HFFc6 (cell line): ENCODE measurements around the gene CSRNP3. TPM values are rescaled to one million over a fixed set of nuclear protein-coding genes. Genes with fewer than 3 reads are reported as not detected.

Experiments
- DNase-seq: peaks from one replicate; pipeline ENCODE4 v3.0.0-alpha.2; 2018
- H3K27ac Mint-ChIP-seq: 2 replicates; pipeline ENCODE4 v1.8.0; 2020; ENCODE audit warnings: mild to moderate bottlenecking, mixed read lengths
- H3K27me3 Mint-ChIP-seq: 2 replicates; pipeline ENCODE4 v1.8.0; 2021; ENCODE audit warnings: mild to moderate bottlenecking, moderate library complexity, mixed read lengths; ENCODE audit not compliant: insufficient read depth
- H3K36me3 Mint-ChIP-seq: 2 replicates; pipeline ENCODE4 v1.8.0; 2021; ENCODE audit warnings: low read depth, mixed read lengths
- H3K4me1 Mint-ChIP-seq: 2 replicates; pipeline ENCODE4 v1.8.0; 2020; ENCODE audit warnings: low read depth, mixed read lengths
- H3K4me3 Mint-ChIP-seq: 2 replicates; pipeline ENCODE4 v1.8.0; 2020; ENCODE audit warnings: mild to moderate bottlenecking, moderate library complexity, mixed read lengths
- H3K9me3 Mint-ChIP-seq: 2 replicates; pipeline ENCODE4 v1.8.0; 2020; ENCODE audit warnings: mild to moderate bottlenecking, mixed read lengths
- total RNA-seq, 6 experiments: library from RNA; stranded (reverse); fragmentation: NEBNext Ultra II Directional; extraction: Animal tissue kit (Norgen Biotek cat#: 25700); gene quantifications; 2 replicates in 1 of 6; 3 replicates in 5 of 6; pipeline ENCODE4 v1.2.3, GENCODE V29; 2021
- TF ChIP-seq, protein P1 (sequence below): fragments of 200-600 bp; sonication (generic); IDR thresholded peaks from 2 replicates; pipeline ENCODE4 v1.5.0; 2021; ENCODE audit warnings: antibody characterized with exemption, mild to moderate bottlenecking

Gene CSRNP3
- total RNA-seq, 6 experiments from 2014 or later: 0.02 to 0.79 (median 0.31) TPM; not detected in 2

- H3K9me3 Mint-ChIP-seq: peaks cover 19% of the 10 kb centered on the region
- no peaks in the 10 kb centered on the region for H3K4me1 Mint-ChIP-seq
- no peaks in the 10 kb centered on the region for H3K27me3 Mint-ChIP-seq
- H3K36me3 Mint-ChIP-seq: no peaks in the 10 kb centered on the region
- DNase-seq: no peak
- H3K4me3 Mint-ChIP-seq: no peak overlapping the region
- H3K27ac Mint-ChIP-seq: no peak overlapping the region
- TF ChIP-seq, protein P1, sequence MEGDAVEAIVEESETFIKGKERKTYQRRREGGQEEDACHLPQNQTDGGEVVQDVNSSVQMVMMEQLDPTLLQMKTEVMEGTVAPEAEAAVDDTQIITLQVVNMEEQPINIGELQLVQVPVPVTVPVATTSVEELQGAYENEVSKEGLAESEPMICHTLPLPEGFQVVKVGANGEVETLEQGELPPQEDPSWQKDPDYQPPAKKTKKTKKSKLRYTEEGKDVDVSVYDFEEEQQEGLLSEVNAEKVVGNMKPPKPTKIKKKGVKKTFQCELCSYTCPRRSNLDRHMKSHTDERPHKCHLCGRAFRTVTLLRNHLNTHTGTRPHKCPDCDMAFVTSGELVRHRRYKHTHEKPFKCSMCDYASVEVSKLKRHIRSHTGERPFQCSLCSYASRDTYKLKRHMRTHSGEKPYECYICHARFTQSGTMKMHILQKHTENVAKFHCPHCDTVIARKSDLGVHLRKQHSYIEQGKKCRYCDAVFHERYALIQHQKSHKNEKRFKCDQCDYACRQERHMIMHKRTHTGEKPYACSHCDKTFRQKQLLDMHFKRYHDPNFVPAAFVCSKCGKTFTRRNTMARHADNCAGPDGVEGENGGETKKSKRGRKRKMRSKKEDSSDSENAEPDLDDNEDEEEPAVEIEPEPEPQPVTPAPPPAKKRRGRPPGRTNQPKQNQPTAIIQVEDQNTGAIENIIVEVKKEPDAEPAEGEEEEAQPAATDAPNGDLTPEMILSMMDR: no peak
Observed at GRCh38 chr2:165566008-165566407, 96.5 kb downstream of the CSRNP3 start.

- H3K9me3 Mint-ChIP-seq: peaks cover 14% of the 10 kb centered on the region
- no peaks in the 10 kb centered on the region for H3K27me3 Mint-ChIP-seq
- H3K27ac Mint-ChIP-seq: no peak overlapping the region
- no peak for DNase-seq
- TF ChIP-seq, protein P1: no peak
- H3K4me3 Mint-ChIP-seq: no peak overlapping the region
- H3K36me3 Mint-ChIP-seq: no peaks in the 10 kb centered on the region
- no peaks in the 10 kb centered on the region for H3K4me1 Mint-ChIP-seq
Observed at GRCh38 chr2:165567273-165567672, 97.8 kb downstream of the CSRNP3 start.

- no peaks in the 10 kb centered on the region for H3K36me3 Mint-ChIP-seq
- no peaks in the 10 kb centered on the region for H3K27me3 Mint-ChIP-seq
- no peak overlapping the region for H3K27ac Mint-ChIP-seq
- no peaks in the 10 kb centered on the region for H3K4me1 Mint-ChIP-seq
- no peak overlapping the region for H3K4me3 Mint-ChIP-seq
- peaks cover 10% of the 10 kb centered on the region for H3K9me3 Mint-ChIP-seq
- DNase-seq: no peak
- TF ChIP-seq, protein P1: no peak
Observed at GRCh38 chr2:165568361-165568760, 98.9 kb downstream of the CSRNP3 start.

DNA sequence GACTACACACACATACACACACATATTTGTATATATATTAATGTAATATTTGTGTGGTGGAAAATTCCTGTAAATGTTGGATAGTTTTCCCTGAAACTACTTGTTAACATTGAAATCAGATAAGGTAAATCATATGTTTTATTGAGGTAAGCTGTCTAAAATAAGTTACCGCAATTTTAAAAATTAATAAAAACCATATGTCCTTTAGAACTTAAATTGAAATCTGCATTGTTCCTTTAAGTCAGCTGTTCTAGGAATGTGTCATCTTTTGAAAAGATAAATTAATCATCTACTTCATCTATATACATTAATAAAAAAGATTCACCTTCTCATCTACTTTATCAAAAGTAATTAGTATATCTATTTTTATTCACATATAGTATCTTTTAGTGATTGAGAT lies 102.0 kb downstream of the CSRNP3 start:
- no peaks in the 10 kb centered on the region for H3K36me3 Mint-ChIP-seq
- no peaks in the 10 kb centered on the region for H3K4me1 Mint-ChIP-seq
- DNase-seq: no peak
- TF ChIP-seq, protein P1: no peak
- H3K27ac Mint-ChIP-seq: no peak overlapping the region
- H3K9me3 Mint-ChIP-seq: peaks cover 5% of the 10 kb centered on the region
- no peaks in the 10 kb centered on the region for H3K27me3 Mint-ChIP-seq
- no peak overlapping the region for H3K4me3 Mint-ChIP-seq

DNA sequence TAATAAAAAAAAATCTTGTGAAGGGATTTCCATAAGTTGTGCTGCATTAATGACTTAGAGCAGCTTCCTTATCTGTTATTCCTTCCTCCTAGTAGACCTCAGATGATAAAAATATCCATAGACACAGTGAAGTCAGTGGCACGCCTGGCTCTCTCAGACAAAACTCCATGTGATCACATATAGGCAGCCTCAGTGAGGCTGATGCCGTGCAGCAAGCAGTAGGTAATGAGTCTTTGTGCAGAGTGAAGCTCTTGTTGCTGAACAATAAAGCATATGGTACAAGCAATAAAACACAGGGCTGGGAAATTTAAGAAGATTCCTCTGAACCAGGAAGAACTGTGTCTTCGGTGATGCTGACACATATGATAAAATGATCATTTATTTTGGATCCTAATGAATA lies 102.7 kb downstream of the CSRNP3 start:
- DNase-seq: no peak

More for the DNA sequence above, 102.7 kb downstream of the CSRNP3 start:
- Mint-ChIP-seq H3K4me3 (no peak overlapping the region), H3K9me3 (peaks cover 5% of the 10 kb centered on the region), H3K27ac (no peak overlapping the region), H3K27me3 (no peaks in the 10 kb centered on the region), H3K36me3 (no peaks in the 10 kb centered on the region), H3K4me1 (no peaks in the 10 kb centered on the region)
- TF ChIP-seq, protein P1: no peak
